ENCODE data around the gene OR7A10. TPM values are rescaled to one million over a fixed set of nuclear protein-coding genes. Genes with fewer than 3 reads are reported as not detected.

OR7A10 gene
- polyA plus RNA-seq, 3 donors: not detected

DNA sequence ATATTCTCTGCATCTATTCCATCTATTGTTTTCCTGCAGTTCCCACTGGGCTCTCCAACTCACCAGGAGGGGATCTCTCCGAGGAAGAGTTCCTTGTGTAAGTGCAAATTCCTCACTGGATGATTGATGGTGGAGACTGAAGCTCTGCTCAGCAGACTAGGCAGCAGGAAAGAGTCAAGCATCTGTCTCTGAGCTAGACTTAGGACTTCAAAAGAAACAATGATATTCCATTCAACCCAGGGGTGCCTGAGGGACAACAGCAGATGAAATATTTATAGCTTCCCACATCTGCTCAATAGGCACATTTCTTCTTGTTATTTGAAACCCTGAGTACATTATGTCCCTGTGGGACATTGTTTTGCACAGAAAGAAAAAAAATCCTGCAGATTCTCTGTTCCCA lies 13.7 kb downstream of the OR7A10 start, which contains the start of the genes OR7A5 and OR7C1:
OR7A5 (minus strand) TSS at position 175 of the 400 bp plus-strand sequence. CDS start 6,944 bp downstream, outside the sequence.
OR7C1 (minus strand) TSS at position 175 of the 400 bp plus-strand sequence. CDS start 35,049 bp downstream, outside the sequence.
- DNase-seq: no peak
- H3K4me3 Mint-ChIP-seq: no peak within 1 kb of the TSS
- no peaks in the 10 kb centered on the region for H3K79me2 ChIP-seq (ENCODE audit: insufficient read depth, low read length)
- intact Hi-C loops (cut with micrococcal nuclease): no loop called here
- H3K27ac ChIP-seq (ENCODE audit: low read depth in 1 of 2, low read length in 2 of 2): no peak within 1 kb of the TSS
- peaks cover 0 to 7% (median 4%) of the 10 kb centered on the region in 7 donors for H3K9me3 Mint-ChIP-seq
- no peaks in the 10 kb centered on the region for H3K36me3 Mint-ChIP-seq
- H3K4me1 Mint-ChIP-seq: no peaks in the 10 kb centered on the region
- TF ChIP-seq, protein P1, sequence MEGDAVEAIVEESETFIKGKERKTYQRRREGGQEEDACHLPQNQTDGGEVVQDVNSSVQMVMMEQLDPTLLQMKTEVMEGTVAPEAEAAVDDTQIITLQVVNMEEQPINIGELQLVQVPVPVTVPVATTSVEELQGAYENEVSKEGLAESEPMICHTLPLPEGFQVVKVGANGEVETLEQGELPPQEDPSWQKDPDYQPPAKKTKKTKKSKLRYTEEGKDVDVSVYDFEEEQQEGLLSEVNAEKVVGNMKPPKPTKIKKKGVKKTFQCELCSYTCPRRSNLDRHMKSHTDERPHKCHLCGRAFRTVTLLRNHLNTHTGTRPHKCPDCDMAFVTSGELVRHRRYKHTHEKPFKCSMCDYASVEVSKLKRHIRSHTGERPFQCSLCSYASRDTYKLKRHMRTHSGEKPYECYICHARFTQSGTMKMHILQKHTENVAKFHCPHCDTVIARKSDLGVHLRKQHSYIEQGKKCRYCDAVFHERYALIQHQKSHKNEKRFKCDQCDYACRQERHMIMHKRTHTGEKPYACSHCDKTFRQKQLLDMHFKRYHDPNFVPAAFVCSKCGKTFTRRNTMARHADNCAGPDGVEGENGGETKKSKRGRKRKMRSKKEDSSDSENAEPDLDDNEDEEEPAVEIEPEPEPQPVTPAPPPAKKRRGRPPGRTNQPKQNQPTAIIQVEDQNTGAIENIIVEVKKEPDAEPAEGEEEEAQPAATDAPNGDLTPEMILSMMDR (IDR thresholded peaks at IDR 0.05): no peak
- H3K4me2 ChIP-seq (replicated peaks; ENCODE audit: extremely low read depth, low read length, poor library complexity, severe bottlenecking): no peak within 1 kb of the TSS
- WGBS (ENCODE audit: insufficient coverage): 100% methylated on average over 1 of the region's 1 CpG
- peaks cover 5 to 10% (median 6%) of the 10 kb centered on the region in 3 donors for H3K27me3 Mint-ChIP-seq (ENCODE audit: low read depth in 3 of 3)
- no peaks in the 10 kb centered on the region for H3K27me3 ChIP-seq (ENCODE audit: control insufficient read depth in 2 of 2, insufficient read depth in 2 of 2, low read length in 2 of 2)
- H3K4me3 ChIP-seq (replicated peaks in 1 of 3; ENCODE audit: low read depth in 2 of 3, low read length in 3 of 3): no peak within 1 kb of the TSS
- H3K36me3 ChIP-seq (replicated peaks in 1 of 2; ENCODE audit: control insufficient read depth in 1 of 2, insufficient read depth in 2 of 2, low read length in 2 of 2): no peaks in the 10 kb centered on the region
- no peak within 1 kb of the TSS for H3K9ac ChIP-seq (ENCODE audit: insufficient read depth, low read length, poor library complexity, severe bottlenecking)
- H3K9me3 ChIP-seq (replicated peaks in 1 of 2; ENCODE audit: control insufficient read depth in 1 of 2, insufficient read depth in 1 of 2, low read length in 2 of 2): no peaks in the 10 kb centered on the region
- H3K27ac Mint-ChIP-seq: no peak within 1 kb of the TSS
- H3K4me1 ChIP-seq (ENCODE audit: control insufficient read depth in 1 of 2, insufficient read depth in 2 of 2, low read length in 2 of 2): no peaks in the 10 kb centered on the region
- no peak within 1 kb of the TSS for H2AFZ ChIP-seq (ENCODE audit: insufficient read depth, low read depth, low read length, poor library complexity, severe bottlenecking)
- H4K20me1 ChIP-seq (ENCODE audit: insufficient read depth, low read length): no peaks in the 10 kb centered on the region

GRCh38 chr19:14830702-14831101 lies 18.0 kb downstream of the OR7A10 start:
- Mint-ChIP-seq H3K4me3 (no peak overlapping the region), H3K27ac (no peak overlapping the region), H3K9me3 (peaks cover 0 to 3% (median 0%) of the 10 kb centered on the region in 7 donors), H3K27me3 (ENCODE audit: low read depth in 3 of 3) (peaks cover 3 to 9% (median 6%) of the 10 kb centered on the region in 3 donors), H3K4me1 (no peaks in the 10 kb centered on the region), H3K36me3 (no peaks in the 10 kb centered on the region)
- no peaks in the 10 kb centered on the region for H3K4me1 ChIP-seq (ENCODE audit: control insufficient read depth in 1 of 2, insufficient read depth in 2 of 2, low read length in 2 of 2)
- H3K4me2 ChIP-seq (replicated peaks; ENCODE audit: extremely low read depth, low read length, poor library complexity, severe bottlenecking): no peak overlapping the region
- no peak overlapping the region for H3K4me3 ChIP-seq (replicated peaks in 1 of 3; ENCODE audit: low read depth in 2 of 3, low read length in 3 of 3)
- TF ChIP-seq, protein P1 (IDR thresholded peaks at IDR 0.05): no peak
- no peaks in the 10 kb centered on the region for H3K36me3 ChIP-seq (replicated peaks in 1 of 2; ENCODE audit: control insufficient read depth in 1 of 2, insufficient read depth in 2 of 2, low read length in 2 of 2)
- H4K20me1 ChIP-seq (ENCODE audit: insufficient read depth, low read length): no peaks in the 10 kb centered on the region
- H3K9me3 ChIP-seq (replicated peaks in 1 of 2; ENCODE audit: control insufficient read depth in 1 of 2, insufficient read depth in 1 of 2, low read length in 2 of 2): no peaks in the 10 kb centered on the region
- DNase-seq: no peak
- intact Hi-C loops (cut with micrococcal nuclease): no loop called here
- H3K9ac ChIP-seq (ENCODE audit: insufficient read depth, low read length, poor library complexity, severe bottlenecking): no peak overlapping the region
- H2AFZ ChIP-seq (ENCODE audit: insufficient read depth, low read depth, low read length, poor library complexity, severe bottlenecking): no peak overlapping the region
- no peak overlapping the region for H3K27ac ChIP-seq (ENCODE audit: low read depth in 1 of 2, low read length in 2 of 2)
- WGBS (ENCODE audit: insufficient coverage): 88% methylated on average over 4 of the region's 4 CpGs
- no peaks in the 10 kb centered on the region for H3K27me3 ChIP-seq (ENCODE audit: control insufficient read depth in 2 of 2, insufficient read depth in 2 of 2, low read length in 2 of 2)
- H3K79me2 ChIP-seq (ENCODE audit: insufficient read depth, low read length): no peaks in the 10 kb centered on the region
